Activated CD4-positive, alpha-beta T cell treated with anti-CD3 and anti-CD28 coated beads for 1 hour (primary cell): ENCODE results near the gene GABPB2.
"Not testable (repeated sequence)": the region's sequence is repeated elsewhere in the genome, so short reads cannot be mapped to it uniquely, and the experiment has no call there.

Experiments
- DNase-seq: peaks from one replicate; pipeline ENCODE4 v3.0.0-alpha.2; 2020

The GABPB2 gene

DNA sequence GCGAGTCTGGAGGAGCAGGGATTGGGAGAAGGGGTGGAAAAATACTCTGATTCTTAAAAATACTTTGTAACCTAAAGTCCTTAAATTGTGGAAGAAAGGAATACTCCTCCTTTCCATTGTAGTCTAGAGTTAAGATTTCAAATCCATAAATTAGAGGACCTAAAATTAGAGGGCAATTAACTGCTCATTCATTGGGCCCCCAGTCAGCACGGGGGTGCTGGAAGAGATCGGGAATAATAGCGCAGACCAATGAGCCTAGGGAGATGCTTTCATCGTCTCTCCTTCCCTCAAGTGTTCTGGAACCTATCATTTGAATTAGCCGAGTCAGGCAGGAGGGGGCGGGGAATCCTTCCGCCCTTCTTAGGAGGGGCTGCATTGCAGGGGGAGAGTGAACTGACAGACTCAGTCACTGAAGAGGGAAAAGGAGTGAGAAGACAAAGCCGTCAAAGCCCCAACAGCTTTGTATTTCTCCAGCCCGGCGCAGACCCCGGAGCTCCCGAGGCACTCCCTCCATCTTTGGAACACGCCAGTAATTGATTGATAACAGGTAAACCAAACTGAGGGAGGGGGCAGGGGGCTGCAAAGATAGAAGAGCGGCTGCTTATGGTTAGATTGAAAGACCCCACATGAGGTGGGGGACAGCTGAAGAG lies 10.4 kb upstream of the GABPB2 start, which contains the start of gene MLLT11:
MLLT11 (plus strand) TSS at position 391 of the 650 bp plus-strand sequence. CDS start 6,828 bp downstream, outside the sequence.
- no peak for DNase-seq

GRCh38 chr1:151060657-151061421 lies 9.7 kb upstream of the GABPB2 start:
- no peak for DNase-seq

- no peak for DNase-seq
These were observed 8.9 kb upstream of the GABPB2 start for GRCh38 chr1:151061704-151062103.

- DNase-seq, result no peak
These were observed 7.7 kb upstream of the GABPB2 start for GRCh38 chr1:151062741-151063371.

DNA sequence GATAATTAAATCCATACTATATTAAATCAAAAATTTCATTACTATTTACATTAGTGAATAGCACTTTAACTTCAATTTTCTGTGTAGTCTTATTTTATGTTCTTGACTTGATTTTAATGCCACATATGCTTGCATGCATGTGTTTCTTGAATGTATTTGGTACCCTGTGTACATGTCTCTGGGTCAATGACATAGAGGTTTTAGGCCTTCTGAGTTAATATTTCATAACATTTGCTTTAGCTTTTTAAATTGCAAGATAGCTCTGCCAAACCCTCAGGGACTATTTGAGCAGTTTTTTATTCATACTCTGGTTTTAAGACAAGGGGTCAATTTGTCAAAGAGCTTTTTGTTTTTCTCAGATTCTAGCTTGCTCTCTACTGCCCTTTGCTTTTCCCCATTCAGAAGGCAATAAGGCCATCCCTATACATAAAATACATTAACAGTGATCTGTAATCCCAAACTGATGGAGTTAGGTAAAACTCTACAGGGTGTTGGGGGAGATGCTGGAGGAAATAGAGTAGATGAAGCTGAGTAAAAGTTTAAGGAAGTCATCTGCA lies 5.4 kb upstream of the GABPB2 start:
- no peak for DNase-seq

DNA sequence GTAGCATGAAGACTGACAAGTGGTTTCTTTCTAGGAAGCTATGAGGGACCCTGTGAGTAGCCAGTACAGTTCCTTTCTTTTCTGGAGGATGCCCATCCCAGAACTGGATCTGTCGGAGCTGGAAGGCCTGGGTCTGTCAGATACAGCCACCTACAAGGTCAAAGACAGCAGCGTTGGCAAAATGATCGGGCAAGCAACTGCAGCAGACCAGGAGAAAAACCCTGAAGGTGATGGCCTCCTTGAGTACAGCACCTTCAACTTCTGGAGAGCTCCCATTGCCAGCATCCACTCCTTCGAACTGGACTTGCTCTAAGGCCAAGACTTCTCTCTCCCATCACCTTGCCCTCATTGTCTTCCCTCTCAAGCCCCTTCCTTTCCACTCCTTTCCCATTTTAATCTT lies 3.4 kb upstream of the GABPB2 start:
- no peak for DNase-seq

GRCh38 chr1:151069103-151069486 lies 1.5 kb upstream of the GABPB2 start:
- no peak for DNase-seq

GRCh38 chr1:151072224-151072623 lies 1.7 kb downstream of the GABPB2 start:
- no peak for DNase-seq

- DNase-seq, result no peak
These were observed 15.5 kb downstream of the GABPB2 start for GRCh38 chr1:151085953-151086559.

- not testable (repeated sequence) for DNase-seq
These were observed 26.9 kb downstream of the GABPB2 start for GRCh38 chr1:151097426-151097825.

DNA sequence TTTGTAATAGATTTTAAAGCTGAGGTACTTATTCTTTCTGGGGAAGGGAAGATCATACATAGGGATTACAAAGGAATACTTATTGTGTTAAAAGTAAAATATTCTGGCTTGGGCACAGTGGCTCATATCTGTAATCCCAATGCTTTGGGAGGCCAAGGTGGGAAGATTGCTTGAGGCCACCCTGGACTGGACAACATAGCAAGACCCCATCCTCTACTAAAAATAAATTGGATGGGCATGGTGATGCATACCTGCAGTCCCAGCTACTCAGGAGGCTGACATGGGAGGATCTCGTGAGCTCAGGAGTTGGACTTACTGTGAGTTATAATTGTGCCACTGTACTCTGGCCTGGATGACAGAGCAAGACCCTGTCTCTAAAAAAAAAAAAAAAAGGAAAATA lies 27.6 kb downstream of the GABPB2 start:
- DNase-seq, result no peak

DNA sequence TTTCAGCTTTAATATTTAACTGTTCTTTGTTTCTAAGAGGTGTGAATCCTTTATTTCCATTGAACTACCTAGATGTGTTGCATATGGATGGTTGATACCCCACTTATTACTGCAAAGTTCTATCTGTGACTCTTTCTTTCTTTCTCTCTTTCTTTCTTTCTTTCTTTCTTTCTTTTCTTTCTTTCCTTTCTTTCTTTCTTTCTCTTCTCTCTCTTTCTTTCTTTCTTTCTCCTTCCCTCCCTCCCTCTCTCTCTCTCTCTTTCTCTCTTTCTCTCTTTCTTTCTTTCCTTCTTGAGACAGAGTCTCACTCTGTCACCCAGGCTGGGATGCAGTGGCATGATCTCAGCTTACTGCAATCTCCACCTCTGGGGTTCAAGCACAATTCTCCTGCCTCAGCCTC lies 34.1 kb downstream of the GABPB2 start:
- no peak for DNase-seq

DNA sequence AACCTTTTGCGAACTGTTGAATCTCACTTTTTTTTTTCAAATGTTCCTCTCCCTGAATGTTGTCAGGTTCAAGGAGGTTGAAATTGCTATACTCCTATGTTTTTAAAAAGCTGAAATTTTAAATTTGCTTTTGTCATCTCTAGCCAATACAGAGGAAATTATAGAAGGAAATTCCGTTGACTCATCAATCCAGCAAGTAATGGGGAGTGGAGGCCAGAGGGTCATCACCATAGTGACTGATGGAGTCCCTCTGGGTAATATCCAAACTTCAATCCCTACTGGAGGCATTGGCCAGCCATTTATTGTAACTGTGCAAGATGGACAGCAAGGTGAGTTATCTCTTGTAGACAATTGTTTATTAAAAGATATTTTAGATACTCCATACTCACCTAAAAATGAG lies 36.3 kb downstream of the GABPB2 start:
- no peak for DNase-seq

- DNase-seq, result no peak
These were observed 37.8 kb downstream of the GABPB2 start for GRCh38 chr1:151108331-151108730.

- DNase-seq, result no peak
These were observed 43.3 kb downstream of the GABPB2 start for GRCh38 chr1:151113877-151114276.

- no peak for DNase-seq
These were observed 54.3 kb downstream of the GABPB2 start for GRCh38 chr1:151124763-151125403.

DNA sequence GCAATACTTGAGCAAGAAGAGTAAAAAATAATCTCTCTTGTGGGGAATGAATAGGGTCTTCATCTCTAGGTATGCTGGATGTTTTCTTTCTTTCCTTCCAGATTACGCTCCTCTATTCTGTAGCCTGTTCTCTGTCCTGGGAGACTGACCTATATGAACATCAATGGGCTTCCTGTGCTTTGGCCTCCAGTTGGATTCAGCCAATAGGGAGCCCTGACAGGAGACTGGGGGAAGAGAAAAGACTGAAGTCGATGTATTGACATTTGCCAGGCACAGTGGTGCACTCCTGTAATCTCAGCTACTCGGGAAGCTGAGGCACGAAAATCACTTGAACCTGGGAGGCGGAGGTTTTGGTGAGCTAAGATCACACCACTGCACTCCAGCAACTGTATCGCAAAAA lies 58.2 kb downstream of the GABPB2 start:
- DNase-seq, result no peak

GRCh38 chr1:151130987-151131586 lies 60.5 kb downstream of the GABPB2 start:
- DNase-seq, result peak; percentile 72

DNA sequence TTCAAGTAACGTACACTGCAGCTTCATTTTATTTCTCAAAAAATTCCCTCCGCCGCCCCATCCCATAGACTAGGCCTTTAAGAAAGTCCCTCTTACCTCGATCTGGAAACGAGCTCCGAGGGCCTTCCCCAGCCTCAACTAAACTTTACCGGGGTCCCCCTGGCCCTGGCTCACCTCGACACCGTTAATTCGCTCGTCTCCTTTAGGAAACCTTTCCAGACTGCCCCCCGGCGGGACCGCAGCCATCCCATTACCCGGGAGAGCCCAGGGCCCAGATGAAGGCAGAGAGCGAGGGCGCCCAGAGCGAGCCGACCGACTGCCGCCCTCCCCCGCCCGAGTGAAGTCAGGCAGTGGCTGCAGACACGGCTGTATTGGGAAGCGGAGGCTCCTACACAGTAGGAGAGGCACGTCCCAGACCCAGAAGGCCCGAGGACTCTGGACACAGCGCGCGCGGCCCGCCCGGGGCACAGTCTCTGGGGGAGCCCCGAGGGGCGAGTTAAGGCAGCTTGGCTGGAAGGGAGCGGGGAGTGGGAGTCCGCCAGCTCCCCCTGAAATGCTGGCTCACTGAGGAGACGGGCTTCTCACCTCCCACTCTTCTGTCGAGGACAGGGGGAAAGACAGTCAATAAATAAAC lies 61.3 kb downstream of the GABPB2 start:
- DNase-seq, result no peak

- DNase-seq, result no peak
These were observed 61.9 kb downstream of the GABPB2 start for GRCh38 chr1:151132335-151133017.
